BLaER1 (cell line): Measurements from ENCODE around the gene TWIST2.

ENCODE experiments used
- H3K27ac ChIP-seq: shearing (Covaris generic); formaldehyde crosslinking; 2 replicates; pipeline ENCODE4 v1.8.1; 2022
- H3K27me3 ChIP-seq: shearing (Covaris generic); formaldehyde crosslinking; 2 replicates; pipeline ENCODE4 v1.8.1; 2022
- H3K36me3 ChIP-seq: shearing (Covaris generic); formaldehyde crosslinking; 2 replicates; pipeline ENCODE4 v1.8.1; 2022
- H3K4me1 ChIP-seq: shearing (Covaris generic); formaldehyde crosslinking; 2 replicates; pipeline ENCODE4 v1.8.1; 2022
- H3K4me2 ChIP-seq: shearing (Covaris generic); formaldehyde crosslinking; 2 replicates; pipeline ENCODE4 v1.8.1; 2022
- H3K4me3 ChIP-seq: shearing (Covaris generic); formaldehyde crosslinking; 2 replicates; pipeline ENCODE4 v1.8.1; 2022
- H3K9ac ChIP-seq: shearing (Covaris generic); formaldehyde crosslinking; 2 replicates; pipeline ENCODE4 v1.8.1; 2022
- H3K9me3 ChIP-seq: shearing (Covaris generic); formaldehyde crosslinking; 2 replicates; pipeline ENCODE4 v1.8.1; 2022
- H4K20me1 ChIP-seq: shearing (Covaris generic); formaldehyde crosslinking; 2 replicates; pipeline ENCODE4 v1.8.1; 2022
- Cebpa-rat ChIP-seq: shearing (Covaris generic); IDR thresholded peaks from 2 replicates; pipeline ENCODE4 v1.8.1; 2022

Gene TWIST2

DNA sequence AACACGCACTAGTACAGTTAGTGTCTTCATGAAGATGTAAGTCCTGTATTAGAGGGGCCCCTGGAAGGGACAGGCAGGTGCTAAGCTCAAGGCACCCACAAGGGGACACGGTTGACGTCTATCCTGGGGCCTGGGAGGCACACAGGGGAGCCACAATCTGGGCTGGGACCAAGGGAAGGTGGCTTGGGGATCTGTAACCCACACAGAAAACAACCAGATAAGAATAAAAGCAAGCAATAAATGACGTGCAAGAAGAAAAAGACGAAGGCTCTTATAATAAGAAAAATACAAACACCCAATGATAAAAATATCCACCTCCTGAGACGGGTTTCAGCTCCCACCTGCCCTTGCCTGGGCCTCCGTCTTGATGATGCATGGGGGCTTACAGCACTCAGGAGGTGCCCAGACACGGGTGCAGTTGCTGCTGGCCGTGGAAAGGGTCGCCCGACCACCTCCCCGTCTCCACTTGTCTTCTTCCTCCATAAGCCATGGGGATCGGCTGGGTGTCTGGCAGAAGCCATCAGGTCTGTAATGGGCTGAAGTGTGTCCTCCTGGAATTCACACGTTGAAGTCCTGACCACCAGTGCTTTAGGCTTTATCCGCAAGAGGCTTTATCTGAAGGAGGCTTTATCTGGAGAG lies 73.9 kb downstream of the TWIST2 start:
- H3K36me3 ChIP-seq = no peaks in the 10 kb centered on the region
- no peak for TF ChIP-seq Cebpa-rat
- H3K4me2 ChIP-seq = no peak overlapping the region
- no peak overlapping the region for H3K27ac ChIP-seq
- H3K4me3 ChIP-seq = no peak overlapping the region
- H3K4me1 ChIP-seq = no peaks in the 10 kb centered on the region
- no peaks in the 10 kb centered on the region for H3K9me3 ChIP-seq
- no peaks in the 10 kb centered on the region for H3K27me3 ChIP-seq
- no peak overlapping the region for H3K9ac ChIP-seq
- H4K20me1 ChIP-seq = no peaks in the 10 kb centered on the region

DNA sequence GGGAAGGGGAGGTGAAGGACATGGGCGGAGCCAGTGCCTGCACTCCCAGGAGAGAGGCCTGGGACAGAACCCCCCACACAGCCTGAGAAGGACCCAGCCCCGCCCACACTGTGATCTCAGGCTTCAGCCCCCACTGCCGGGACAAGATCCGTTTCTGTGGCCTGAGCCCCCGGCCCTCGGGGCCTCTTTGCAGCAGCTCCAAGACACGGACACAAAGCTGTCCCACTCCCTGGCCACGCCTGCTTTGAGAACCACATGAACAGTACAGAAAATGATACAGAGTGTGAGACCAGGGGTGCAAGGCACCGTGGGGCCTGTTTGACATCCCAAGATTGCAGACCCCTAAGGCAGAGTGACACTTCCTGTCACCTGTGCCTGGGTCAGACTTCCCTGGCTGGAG lies 74.5 kb downstream of the TWIST2 start:
- Histone ChIP-seq H3K4me3 (no peak overlapping the region), H3K9ac (no peak overlapping the region), H3K4me2 (no peak overlapping the region), H3K36me3 (no peaks in the 10 kb centered on the region), H3K9me3 (no peaks in the 10 kb centered on the region), H3K27ac (no peak overlapping the region), H3K4me1 (no peaks in the 10 kb centered on the region), H4K20me1 (no peaks in the 10 kb centered on the region), H3K27me3 (no peaks in the 10 kb centered on the region)
- TF ChIP-seq Cebpa-rat = no peak

DNA sequence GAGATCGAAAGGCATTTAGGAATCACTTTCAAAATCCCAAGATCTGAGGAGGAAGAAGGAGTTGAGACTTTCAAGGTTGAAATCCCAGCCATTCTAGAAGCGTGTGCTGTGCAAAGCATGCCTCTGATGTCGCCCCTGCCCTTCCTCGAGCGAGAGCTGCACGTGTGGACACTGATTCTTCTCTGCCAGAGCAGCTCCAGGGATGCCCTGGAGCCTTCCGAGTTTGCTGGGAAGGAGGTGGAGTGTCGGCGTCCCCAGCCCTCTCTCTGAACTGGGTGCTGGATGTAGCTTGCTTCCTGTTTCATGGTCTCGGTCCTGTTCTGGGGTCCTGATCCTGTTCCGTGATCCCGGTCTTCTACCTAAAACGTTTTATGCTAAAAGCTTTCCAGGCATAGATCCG lies 76.1 kb downstream of the TWIST2 start:
- Histone ChIP-seq H3K9ac (no peak overlapping the region), H3K36me3 (no peaks in the 10 kb centered on the region)

DNA sequence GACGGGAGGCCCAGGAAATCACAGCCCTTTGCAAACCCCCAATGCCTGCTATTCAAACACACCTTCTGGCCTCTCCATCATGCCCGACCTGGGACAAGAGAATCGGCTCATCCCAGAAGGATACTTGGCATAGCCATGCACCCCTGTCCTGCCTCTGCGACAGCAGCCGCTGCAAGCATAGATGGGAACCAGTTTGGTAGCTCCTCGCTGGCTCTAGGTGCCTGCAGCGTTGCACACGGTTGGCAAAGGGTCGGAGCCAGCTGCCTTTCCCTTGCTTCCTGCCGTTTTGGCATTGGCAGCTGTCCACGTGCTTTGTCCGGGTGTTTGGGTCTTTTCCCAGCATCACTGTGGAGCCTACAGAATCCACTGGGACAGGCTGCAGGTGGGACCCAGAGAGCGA lies 76.9 kb downstream of the TWIST2 start:
- no peaks in the 10 kb centered on the region for H3K36me3 ChIP-seq
- TF ChIP-seq Cebpa-rat = no peak
- H3K9ac ChIP-seq = no peak overlapping the region
- no peaks in the 10 kb centered on the region for H3K9me3 ChIP-seq
- no peaks in the 10 kb centered on the region for H3K27me3 ChIP-seq
- no peaks in the 10 kb centered on the region for H3K4me1 ChIP-seq
- H3K27ac ChIP-seq = no peak overlapping the region
- no peaks in the 10 kb centered on the region for H4K20me1 ChIP-seq
- no peak overlapping the region for H3K4me3 ChIP-seq
- H3K4me2 ChIP-seq = no peak overlapping the region

More for the DNA sequence above, 76.1 kb downstream of the TWIST2 start:
- no peaks in the 10 kb centered on the region for H3K4me1 ChIP-seq
- no peaks in the 10 kb centered on the region for H3K9me3 ChIP-seq
- no peaks in the 10 kb centered on the region for H3K27me3 ChIP-seq
- H3K27ac ChIP-seq = no peak overlapping the region
- no peak for TF ChIP-seq Cebpa-rat
- no peak overlapping the region for H3K4me3 ChIP-seq
- H3K4me2 ChIP-seq = no peak overlapping the region
- H4K20me1 ChIP-seq = no peaks in the 10 kb centered on the region

DNA sequence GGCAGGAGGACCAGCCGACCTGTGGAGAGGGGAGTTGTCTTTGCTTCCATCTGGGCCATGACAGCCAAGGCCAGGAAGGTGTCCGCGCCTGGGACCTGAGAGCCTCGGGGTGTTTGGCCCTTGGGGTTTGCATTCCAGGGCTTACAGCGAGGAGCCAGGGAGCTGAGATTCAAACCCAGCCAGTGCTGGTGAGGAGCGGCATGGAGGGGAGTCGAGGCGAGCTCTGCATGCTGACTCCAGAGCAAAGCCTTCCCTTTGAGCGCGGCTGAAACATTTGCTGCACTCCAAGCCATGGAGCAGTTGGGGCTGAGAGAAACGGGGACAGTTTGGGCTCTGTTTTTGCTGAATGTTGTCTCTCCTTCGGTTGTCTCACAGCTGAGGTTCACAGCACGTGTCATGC lies 77.4 kb downstream of the TWIST2 start:
- Histone ChIP-seq H3K4me2 (no peak overlapping the region), H4K20me1 (no peaks in the 10 kb centered on the region), H3K27me3 (no peaks in the 10 kb centered on the region), H3K4me3 (no peak overlapping the region), H3K4me1 (no peaks in the 10 kb centered on the region), H3K9me3 (no peaks in the 10 kb centered on the region), H3K27ac (no peak overlapping the region), H3K36me3 (no peaks in the 10 kb centered on the region), H3K9ac (no peak overlapping the region)
- no peak for TF ChIP-seq Cebpa-rat

DNA sequence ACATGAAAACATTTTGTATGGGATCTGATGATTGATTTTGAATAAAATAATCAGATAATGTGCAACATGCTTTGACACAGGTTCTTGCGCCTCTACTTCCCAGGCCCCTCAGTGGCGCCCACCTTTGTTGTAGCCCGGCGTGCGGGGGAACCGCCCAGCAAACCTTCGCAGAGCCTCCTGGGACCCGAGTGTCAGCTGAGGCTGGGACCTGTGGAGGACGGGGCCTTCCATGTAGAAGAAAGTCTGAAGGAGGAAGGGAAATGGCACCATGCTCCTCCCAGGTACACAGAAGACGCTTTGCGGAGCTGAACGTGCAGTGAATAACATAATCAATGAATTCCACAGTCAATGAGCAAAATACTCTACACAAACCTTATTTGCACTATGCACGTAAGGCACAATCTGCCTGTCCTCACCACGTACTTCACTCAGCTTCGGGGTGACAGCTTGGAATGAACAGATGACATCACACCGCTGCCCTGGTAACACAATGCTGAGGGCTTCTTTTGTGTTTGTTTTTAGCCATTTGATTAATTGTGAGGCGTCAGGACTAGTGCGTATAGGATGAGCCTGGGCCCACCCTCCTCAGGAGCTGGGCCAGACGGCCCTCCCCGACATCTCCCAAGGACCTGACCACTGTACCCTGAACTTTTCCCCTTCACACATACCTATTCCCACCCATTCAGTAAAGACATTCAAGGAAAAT lies 78.1 kb downstream of the TWIST2 start:
- TF ChIP-seq Cebpa-rat = no peak
- H3K27ac ChIP-seq = no peak overlapping the region
- no peaks in the 10 kb centered on the region for H3K4me1 ChIP-seq
- no peaks in the 10 kb centered on the region for H3K27me3 ChIP-seq
- H3K4me3 ChIP-seq = no peak overlapping the region
- no peaks in the 10 kb centered on the region for H3K9me3 ChIP-seq
- no peak overlapping the region for H3K4me2 ChIP-seq
- no peaks in the 10 kb centered on the region for H4K20me1 ChIP-seq
- H3K36me3 ChIP-seq = no peaks in the 10 kb centered on the region
- no peak overlapping the region for H3K9ac ChIP-seq

DNA sequence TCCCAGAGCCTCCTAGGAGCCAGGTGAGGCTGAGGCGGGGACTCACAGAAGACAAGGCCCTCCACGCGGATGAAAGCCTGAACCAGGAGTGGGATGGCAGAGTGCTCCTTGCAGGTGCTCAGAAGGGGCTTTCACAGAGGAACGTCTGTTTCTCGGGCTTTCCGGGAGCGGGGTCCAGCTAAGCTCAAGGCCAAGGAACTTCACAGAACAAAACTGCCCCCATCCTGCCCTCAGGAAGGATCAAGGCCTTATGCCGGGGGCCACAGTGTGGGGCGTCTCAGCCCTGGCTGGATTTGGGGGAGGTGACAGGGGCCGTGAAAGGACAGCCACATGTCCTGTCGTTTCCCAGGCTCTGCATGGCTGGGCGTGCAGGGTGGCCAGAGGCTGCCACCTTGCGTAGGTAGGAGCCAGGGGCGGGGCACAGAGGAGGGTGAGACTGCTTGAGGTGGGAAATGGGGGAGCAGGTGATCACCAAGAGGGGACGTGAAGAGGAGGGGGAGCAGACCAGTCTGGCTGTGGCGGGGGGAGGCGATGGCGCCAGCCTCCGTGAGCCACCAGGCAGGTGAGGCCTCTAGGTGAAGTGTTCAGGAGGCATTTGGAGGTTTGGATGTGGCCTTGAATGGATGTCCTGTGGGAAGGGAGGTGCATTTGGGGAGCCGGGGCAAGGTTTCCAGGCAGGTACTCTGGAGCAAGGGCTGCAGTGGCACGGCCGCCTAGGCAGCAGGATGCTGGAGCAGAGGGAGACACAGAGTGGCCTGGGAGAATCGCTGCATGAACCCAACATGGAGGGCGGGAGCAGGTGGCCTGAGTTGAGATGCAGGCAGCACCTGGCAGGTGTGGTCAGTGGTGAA lies 79.1 kb downstream of the TWIST2 start:
- Histone ChIP-seq H3K27me3 (no peaks in the 10 kb centered on the region), H3K27ac (no peak overlapping the region), H3K9ac (no peak overlapping the region), H3K36me3 (no peaks in the 10 kb centered on the region), H3K4me2 (no peak overlapping the region), H3K4me3 (no peak overlapping the region), H3K9me3 (no peaks in the 10 kb centered on the region), H4K20me1 (no peaks in the 10 kb centered on the region), H3K4me1 (no peaks in the 10 kb centered on the region)
- TF ChIP-seq Cebpa-rat = no peak

DNA sequence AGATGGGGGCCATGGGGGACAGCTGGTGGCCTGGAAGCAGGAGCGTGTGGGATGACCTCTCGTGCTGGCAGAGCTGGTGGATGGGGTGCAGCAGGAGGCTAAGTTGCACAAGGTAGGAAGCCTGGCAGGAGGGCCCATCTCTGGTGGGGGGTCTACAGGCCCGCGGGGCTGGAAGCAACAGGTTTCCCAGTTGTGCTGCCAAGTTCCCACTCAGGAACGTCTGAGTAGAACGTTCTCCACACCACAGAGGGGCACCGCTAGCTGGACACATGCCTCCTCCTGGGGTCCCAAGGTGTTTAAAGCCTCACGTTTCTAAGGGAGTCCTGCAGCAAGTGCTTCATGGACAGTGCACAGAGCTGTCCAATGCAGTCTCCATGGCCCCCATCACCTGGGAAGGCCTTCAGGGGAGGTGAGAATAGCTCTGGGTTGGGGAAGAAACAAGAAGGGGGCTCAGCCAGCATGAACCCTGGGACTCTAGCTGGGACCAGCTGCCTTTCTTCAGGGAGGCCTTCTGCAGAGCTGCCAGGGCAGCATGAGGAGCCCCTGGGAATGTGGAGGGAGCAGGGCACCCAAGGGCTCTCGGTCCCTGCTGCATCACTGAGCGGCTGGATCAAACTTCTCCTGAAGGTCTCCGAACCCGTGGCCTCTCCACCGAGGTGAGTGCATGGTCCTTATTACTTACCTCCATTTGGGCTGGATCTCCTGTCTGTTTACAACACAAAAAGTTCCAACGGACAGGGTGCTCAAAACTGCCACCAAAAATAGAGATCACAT lies 80.0 kb downstream of the TWIST2 start:
- Histone ChIP-seq H4K20me1 (no peaks in the 10 kb centered on the region), H3K9ac (no peak overlapping the region), H3K27ac (no peak overlapping the region), H3K27me3 (no peaks in the 10 kb centered on the region), H3K9me3 (0 out of 2 replicates have a peak, but pooled peaks cover 4% of the 10 kb centered on the region), H3K4me1 (no peaks in the 10 kb centered on the region), H3K4me2 (no peak overlapping the region), H3K36me3 (no peaks in the 10 kb centered on the region), H3K4me3 (no peak overlapping the region)
- TF ChIP-seq Cebpa-rat = no peak

DNA sequence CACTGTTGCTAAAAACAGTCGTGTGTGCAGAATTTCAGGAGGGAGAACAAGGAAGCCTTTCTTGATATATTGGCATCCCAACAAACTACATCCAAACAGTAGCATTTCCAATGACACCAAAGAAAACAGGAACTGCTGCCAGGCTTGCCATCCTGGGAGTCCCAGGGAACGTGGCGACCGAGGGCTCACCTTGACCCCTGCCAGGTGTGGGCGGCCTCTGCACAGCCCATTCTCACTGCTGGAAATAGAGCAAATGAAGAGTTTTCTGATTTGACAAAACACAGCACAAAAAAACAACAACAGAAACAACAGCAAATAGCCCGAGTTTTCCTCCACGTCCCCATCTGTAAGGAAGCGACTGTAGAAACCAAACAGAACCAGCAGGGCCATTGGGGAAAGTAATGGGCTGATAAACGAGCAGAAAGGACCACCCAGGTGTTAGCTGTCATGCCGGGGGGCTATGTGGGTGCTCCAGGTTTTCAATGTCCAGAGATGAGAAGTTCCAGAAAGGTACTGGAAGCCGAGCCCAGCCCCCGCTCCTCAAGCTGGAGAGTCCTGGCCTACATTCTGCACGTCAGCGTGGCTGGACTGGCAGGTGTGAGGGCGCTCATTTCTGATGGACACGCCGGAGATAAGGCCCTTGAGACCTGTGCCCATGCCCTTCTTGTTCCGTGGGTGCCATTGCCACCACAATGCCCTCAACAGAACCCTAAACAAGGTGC lies 80.8 kb downstream of the TWIST2 start:
- no peak overlapping the region for H3K4me2 ChIP-seq
- no peaks in the 10 kb centered on the region for H4K20me1 ChIP-seq
- no peak overlapping the region for H3K4me3 ChIP-seq
- no peaks in the 10 kb centered on the region for H3K27me3 ChIP-seq
- no peaks in the 10 kb centered on the region for H3K4me1 ChIP-seq
- H3K9ac ChIP-seq = no peak overlapping the region
- H3K36me3 ChIP-seq = no peaks in the 10 kb centered on the region
- TF ChIP-seq Cebpa-rat = no peak
- 0 out of 2 replicates have a peak, but pooled peaks cover 9% of the 10 kb centered on the region for H3K9me3 ChIP-seq
- H3K27ac ChIP-seq = no peak overlapping the region
